GM21528 (cell line): ENCODE data around the gene KIAA1217.

Experiments
- ATAC-seq: cut with Tn5 transposase; IDR thresholded peaks from one replicate; pipeline ENCODE4 v1.9.1; 2021; ENCODE audit warnings: mild to moderate bottlenecking, moderate library complexity; ENCODE audit not compliant: unreplicated experiment, low FRiP score

KIAA1217 gene

GRCh38 chr10:24519950-24520349 lies 311.0 kb downstream of the KIAA1217 start:
- no peak for ATAC-seq

DNA sequence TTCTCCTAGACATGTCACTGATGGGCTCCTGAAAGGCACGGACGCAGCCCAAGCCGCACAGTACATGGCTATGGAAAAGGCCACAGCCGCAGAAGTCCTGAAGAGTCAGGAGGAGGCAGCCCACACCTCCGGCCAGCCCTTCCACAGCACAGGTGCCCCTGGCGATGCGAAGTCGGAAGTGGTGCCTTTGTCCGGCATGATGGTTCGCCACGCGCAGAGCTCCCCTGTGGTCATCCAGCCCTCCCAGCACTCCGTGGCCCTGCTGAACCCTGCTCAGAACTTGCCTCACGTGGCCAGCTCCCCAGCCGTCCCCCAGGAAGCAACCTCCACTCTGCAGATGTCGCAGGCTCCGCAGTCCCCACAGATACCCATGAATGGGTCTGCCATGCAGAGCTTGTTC lies 315.4 kb downstream of the KIAA1217 start:
- ATAC-seq: no peak

DNA sequence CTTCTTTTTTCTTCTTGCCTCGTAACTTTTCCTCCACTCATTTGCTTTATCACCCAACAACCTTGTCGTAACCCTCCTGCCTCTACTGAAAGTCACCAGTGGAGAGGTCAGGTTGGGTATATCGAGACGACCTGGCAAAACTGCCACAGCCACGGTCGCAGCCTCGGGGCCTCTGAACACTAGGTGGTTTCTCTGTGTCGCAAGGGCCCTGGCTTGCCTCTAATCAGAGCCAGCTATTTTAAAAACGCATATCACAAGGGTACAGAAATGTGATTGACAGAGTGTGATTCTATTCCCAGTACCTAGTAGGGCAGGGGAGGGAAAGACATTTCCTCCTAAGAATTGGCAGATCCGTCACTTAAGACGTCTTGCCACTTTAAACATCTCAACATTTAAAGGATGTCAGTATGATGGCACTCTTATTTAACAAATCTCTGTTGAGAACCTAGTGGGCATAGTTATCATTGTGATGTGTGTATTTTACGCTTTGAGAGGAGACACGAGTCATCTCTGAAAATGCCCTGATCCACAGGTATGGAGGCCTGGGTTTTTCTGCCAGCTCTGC lies 317.2 kb downstream of the KIAA1217 start:
- no peak for ATAC-seq

DNA sequence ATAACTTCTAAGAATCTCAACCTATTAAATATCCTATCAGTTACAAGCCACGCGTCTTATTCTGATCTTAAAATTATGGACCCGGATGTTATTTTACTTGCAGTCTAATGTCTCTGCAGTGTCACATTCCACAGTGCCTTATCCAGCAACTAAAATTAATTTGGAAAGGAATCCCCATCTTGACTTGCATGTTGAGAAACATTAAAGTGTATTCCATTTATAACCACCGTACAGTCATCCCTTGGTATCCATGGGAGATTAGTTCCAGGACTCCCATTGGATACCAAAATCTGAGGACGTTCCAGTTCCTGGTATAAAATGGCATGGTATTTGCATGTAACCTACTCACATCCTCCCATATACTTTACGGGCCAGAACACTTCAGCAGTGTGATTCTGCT lies 320.0 kb downstream of the KIAA1217 start:
- ATAC-seq: no peak

DNA sequence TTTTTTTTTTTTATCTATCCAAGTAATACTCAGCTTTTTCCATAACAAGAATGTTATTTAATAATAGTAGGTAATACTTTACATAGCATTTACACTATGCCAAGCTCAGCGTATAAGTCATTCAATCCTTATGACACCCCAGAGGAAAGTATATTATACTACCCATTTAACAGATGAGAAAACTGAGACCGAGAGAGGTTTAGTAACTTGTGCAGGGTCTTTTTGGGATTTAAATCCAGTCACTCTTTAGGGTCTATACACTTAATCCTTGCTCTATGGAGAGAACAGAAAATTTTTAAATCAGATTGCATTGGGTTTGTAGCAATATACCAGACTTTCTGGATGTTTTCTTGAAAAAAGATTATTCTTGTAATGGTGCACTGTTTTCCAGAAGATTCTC lies 322.5 kb downstream of the KIAA1217 start:
- ATAC-seq: no peak

DNA sequence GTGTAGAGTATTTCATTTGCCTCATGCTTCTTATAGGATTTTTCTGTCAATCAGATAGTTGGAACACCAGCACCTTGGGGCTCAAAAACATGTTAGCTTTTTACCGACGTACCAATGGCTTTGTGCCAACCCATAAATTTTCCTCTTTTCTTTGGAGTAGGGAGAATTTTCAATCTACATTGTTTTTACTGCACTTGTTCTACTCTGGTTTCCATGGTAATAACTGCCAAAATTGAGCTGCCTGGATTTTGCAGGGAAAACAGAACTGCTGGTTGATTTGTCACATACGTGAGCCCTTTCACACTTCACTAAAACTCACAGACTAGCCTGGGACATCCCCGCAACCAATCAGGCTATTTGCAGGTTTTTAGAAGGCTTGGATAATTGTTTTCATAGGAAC lies 325.0 kb downstream of the KIAA1217 start:
- no peak for ATAC-seq

DNA sequence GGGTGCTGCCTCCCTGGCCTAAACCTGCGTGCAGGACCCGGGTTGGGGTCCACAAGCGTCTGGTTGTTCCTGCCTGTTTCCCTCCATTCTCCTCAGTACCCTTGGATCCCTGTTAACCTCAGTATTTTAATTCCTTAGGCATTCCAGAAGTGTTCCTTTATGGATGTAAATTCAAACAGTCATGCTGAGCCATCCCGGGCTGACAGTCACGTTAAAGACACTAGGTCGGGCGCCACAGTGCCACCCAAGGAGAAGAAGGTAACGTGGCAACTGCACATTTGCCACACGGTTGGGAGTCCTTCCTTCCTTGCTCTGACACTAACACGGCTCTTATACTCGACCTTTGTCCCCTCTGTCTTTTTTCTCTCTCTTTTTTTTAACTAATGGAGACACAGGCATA lies 327.7 kb downstream of the KIAA1217 start:
- no peak for ATAC-seq

GRCh38 chr10:24541239-24541753 lies 332.4 kb downstream of the KIAA1217 start:
- ATAC-seq: no peak

DNA sequence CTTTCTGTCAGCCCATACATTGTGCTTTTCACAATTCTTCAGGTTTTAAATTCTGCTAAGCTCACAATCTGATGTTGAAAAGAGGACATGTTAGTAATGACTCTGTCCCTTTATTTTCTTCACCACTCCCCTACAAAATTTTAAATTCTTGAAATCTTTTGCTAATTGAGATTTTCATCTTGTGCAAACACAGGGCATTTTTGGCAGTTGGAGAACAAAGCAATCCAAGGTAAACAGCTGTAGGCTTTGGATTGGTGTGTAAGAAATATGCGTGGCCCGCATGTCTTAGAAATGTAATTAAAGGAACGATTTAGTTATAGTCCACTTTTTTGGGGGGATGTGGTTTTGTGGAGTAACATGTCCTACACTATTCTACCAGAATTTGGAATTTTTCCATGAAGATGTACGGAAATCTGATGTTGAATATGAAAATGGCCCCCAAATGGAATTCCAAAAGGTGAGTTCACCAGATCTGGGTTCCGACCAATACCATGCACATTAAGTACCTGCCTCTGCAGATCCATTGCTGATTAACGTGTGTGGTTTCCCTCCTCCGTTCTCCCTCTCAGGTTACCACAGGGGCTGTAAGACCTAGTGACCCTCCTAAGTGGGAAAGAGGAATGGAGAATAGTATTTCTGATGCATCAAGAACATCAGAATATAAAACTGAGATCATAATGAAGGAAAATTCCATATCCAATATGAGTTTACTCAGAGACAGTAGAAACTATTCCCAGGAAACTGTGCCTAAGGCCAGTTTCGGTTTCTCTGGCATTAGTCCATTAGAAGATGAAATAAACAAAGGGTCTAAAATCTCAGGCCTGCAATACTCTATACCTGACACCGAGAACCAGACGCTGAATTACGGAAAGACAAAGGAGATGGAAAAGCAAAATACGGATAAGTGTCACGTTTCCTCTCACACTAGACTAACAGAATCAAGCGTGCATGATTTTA lies 333.7 kb downstream of the KIAA1217 start:
- no peak for ATAC-seq

DNA sequence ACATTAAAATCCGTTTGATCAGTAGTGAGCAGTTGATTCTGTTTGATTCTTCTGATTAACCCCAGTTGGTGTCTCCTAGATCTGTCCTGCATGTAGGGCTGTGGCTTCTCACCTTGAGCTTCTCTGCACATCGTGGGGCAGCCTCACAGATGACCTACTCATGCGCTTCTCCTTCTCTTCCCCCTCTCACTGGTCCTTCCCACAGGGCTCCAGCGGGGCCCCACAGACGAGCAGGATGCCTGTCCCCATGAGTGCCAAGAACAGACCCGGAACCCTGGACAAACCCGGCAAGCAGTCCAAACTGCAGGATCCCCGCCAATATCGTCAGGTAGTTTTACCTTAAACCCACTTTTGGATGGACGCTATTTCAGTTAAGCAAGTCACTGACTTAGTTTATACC lies 335.8 kb downstream of the KIAA1217 start:
- no peak for ATAC-seq

DNA sequence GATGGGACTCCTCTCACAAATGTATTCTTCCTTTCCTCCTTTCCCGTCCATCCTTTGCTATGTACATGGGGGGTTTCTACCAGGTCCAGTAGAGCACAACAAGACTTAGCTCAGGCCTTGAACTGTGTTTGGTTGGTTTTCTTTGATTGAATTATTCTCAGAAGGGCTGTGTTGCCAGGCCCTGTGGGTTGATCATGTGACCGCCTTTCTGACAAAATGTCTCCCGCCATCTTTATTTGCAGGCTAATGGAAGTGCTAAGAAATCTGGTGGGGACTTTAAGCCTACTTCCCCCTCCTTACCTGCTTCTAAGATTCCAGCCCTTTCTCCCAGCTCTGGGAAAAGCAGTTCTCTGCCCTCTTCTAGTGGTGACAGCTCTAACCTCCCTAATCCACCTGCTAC lies 336.6 kb downstream of the KIAA1217 start:
- no peak for ATAC-seq

DNA sequence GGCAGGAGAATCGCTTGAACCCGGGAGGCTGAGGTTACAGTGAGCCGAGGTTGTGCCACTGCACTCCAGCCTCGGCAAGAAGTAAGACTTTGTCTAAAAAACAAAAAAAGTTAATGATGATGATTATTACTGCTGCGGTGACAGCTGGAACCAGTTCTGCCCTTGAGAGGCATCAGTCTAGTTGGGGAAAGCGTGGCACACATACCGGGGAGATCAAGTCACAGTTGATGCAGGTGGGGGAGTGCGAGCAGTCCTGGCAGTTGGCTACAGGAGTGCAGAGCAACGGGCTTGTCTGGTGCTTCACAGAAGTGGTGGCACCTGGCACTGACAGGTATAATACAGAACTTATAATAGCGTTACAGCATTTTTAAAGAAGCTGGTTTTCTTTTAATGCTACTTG lies 341.7 kb downstream of the KIAA1217 start:
- ATAC-seq: no peak

GRCh38 chr10:24551161-24551560 lies 342.2 kb downstream of the KIAA1217 start:
- ATAC-seq: no peak

DNA sequence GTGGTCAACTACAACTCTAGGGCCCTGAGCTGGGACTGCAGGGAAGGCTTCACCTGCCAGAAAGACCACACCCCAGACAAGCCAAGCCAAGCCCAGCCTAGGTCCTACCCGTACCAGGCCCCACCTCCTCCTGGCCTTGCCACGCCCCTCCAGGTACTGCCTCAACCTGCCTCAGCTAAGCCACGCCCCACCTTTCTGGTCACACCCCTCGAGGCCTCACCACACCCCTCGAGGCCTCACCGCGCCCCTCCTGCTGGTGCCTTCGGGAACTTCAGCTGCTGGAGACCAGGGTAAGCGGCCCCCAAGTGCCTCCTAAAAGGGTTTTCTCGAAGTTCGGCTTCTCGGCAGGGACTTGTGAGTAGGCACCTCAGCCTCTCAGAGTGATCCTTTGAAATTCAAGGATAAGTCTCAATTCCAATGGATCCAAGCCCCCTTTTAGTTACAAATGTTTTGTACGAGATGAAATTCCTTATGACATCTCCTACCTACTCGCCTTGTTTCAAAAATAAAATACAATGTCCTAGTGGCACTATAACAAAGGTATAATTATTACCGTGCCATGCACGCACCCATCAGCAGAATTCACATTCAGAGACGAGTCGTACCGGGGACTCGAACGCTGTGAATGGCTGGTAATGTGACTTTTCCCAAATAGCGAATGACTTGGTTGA lies 343.5 kb downstream of the KIAA1217 start:
- no peak for ATAC-seq

GRCh38 chr10:24553051-24553612 lies 344.2 kb downstream of the KIAA1217 start:
- ATAC-seq: no peak

- ATAC-seq: no peak
Measured at GRCh38 chr10:24554036-24554435, 345.1 kb downstream of the KIAA1217 start.

DNA sequence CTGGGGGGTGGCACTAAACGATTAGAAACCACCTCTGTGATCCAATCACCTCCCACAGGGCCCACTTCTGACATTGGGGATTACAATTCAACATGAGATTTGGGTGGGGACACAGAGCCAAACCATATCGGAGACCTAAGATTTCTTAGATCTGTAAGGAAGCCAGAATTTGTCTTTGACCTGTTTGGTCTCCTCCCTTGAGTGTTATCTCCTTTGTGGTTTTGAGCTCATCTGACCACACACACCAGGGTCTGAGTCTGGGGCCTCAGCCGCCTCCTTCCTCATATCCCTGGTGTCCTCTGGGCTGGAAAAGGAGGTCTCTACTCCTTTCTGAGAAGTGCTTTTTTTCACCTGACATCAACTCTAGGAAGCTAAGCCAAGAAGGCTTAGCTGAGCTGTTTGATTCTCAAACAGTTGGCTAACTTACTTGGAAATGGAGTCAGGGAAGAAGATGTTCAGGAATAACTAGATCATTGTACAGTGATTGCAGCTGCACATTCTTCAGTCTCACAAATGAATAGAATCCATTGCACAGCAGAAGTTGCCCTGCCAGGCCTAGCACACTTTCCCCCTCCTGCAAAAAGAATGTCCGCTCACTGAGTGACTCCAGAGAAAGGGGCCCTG lies 347.3 kb downstream of the KIAA1217 start:
- ATAC-seq: no peak

- no peak for ATAC-seq
Measured at GRCh38 chr10:24556750-24557742, 348.1 kb downstream of the KIAA1217 start.

GRCh38 chr10:24561453-24561852 lies 352.5 kb downstream of the KIAA1217 start:
- no peak for ATAC-seq
